Measurements from ENCODE around the gene RCL1.

DNA sequence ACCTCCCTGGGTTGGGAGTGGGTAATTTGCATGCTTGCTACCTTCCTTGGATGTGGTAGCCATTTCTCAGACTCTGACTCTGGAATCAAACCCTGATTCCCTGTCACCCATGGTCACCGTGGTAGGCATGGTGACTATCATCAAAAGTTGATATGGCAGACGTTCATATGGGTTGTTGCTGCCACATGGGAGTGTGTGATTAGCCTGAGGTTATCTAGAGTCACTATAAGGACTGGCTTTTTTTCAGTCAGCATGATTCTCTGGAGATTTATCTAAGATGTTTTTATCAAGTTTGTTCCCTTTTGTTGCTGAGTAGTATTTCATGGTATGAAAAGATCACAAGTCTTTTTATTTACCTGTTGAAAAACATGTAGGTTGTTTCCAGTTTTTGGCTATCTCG is 7.0 kb downstream of the RCL1 start:
- no peak for TF ChIP-seq POLR2A (IDR thresholded peaks at IDR 0.05; ENCODE audit: low read length)
- no peak for TF ChIP-seq GATA1 (IDR thresholded peaks at IDR 0.05; ENCODE audit: low read depth, low read length)

All from erythroblast (primary cell).